Loucy (cell line): ENCODE data around the gene SPTLC3.

Source experiments
- H2AFZ ChIP-seq: fragments of 200-600 bp; sonication (generic); 2 replicates; pipeline ENCODE4 v1.6.0; 2016; ENCODE audit warnings: antibody characterized with exemption, mild to moderate bottlenecking, low read length, moderate library complexity
- H3F3A ChIP-seq: fragments of 200-600 bp; 2 replicates; pipeline ENCODE4 v1.6.0; 2016; ENCODE audit warnings: antibody characterized with exemption, low read depth, mild to moderate bottlenecking
- H3K27me3 ChIP-seq: fragments of 200-600 bp; sonication (generic); 2 replicates; pipeline ENCODE4 v1.6.1; 2014; ENCODE audit warnings: low read length, mild to moderate bottlenecking; ENCODE audit not compliant: insufficient read depth, poor library complexity, severe bottlenecking
- H3K36me3 ChIP-seq: fragments of 200-600 bp; sonication (generic); 2 replicates; pipeline ENCODE4 v1.6.1; 2016; ENCODE audit warnings: low read length; ENCODE audit not compliant: insufficient read depth
- H3K4me1 ChIP-seq: fragments of 200-600 bp; sonication (generic); 2 replicates; pipeline ENCODE4 v1.5.1; 2014; ENCODE audit warnings: low read length, mild to moderate bottlenecking; ENCODE audit not compliant: insufficient read depth, poor library complexity, severe bottlenecking
- H3K4me2 ChIP-seq: fragments of 200-600 bp; sonication (generic); 2 replicates; pipeline ENCODE4 v1.6.0; 2014; ENCODE audit warnings: antibody characterized with exemption, low read length, low read depth, mild to moderate bottlenecking; ENCODE audit not compliant: poor library complexity, severe bottlenecking
- H3K4me3 ChIP-seq: fragments of 200-600 bp; sonication (generic); 2 replicates; pipeline ENCODE4 v1.5.1; 2014; ENCODE audit warnings: low read length, mild to moderate bottlenecking, mixed read lengths; ENCODE audit not compliant: poor library complexity, severe bottlenecking
- H3K79me2 ChIP-seq: fragments of 200-600 bp; sonication (generic); 2 replicates; pipeline ENCODE4 v1.6.1; 2014; ENCODE audit warnings: low read length; ENCODE audit not compliant: insufficient read depth
- H3K9ac ChIP-seq: fragments of 200-600 bp; sonication (generic); 2 replicates; pipeline ENCODE4 v1.6.0; 2014; ENCODE audit warnings: mild to moderate bottlenecking, low read depth, low read length, moderate library complexity; ENCODE audit not compliant: poor library complexity, severe bottlenecking
- H3K9me2 ChIP-seq: fragments of 200-600 bp; sonication (generic); replicated peaks from 2 replicates; pipeline ENCODE4 v1.6.1; 2016; ENCODE audit warnings: low read depth, low read length, mixed read lengths
- H3K9me3 ChIP-seq: fragments of 200-600 bp; sonication (generic); 2 replicates; pipeline ENCODE4 v1.6.1; 2014; ENCODE audit warnings: mild to moderate bottlenecking, antibody characterized with exemption, low read length, low read depth; ENCODE audit not compliant: insufficient read depth
- H4K20me1 ChIP-seq: fragments of 200-600 bp; sonication (generic); 2 replicates; pipeline ENCODE4 v1.6.0; 2014; ENCODE audit warnings: antibody characterized with exemption, low read length, mild to moderate bottlenecking; ENCODE audit not compliant: insufficient read depth, poor library complexity, severe bottlenecking
- CTCF ChIP-seq: fragments of 200-600 bp; sonication (generic); conservative IDR thresholded peaks from 2 replicates; pipeline ENCODE4 v1.5.1; 2014; ENCODE audit warnings: mild to moderate bottlenecking, antibody characterized with exemption, low read length
- EZH2phosphoT487 ChIP-seq: fragments of 200-600 bp; IDR thresholded peaks from 2 replicates; pipeline ENCODE4 v1.6.1; 2018; ENCODE audit warnings: antibody characterized with exemption, mild to moderate bottlenecking, moderate library complexity, borderline replicate concordance

The SPTLC3 gene

DNA sequence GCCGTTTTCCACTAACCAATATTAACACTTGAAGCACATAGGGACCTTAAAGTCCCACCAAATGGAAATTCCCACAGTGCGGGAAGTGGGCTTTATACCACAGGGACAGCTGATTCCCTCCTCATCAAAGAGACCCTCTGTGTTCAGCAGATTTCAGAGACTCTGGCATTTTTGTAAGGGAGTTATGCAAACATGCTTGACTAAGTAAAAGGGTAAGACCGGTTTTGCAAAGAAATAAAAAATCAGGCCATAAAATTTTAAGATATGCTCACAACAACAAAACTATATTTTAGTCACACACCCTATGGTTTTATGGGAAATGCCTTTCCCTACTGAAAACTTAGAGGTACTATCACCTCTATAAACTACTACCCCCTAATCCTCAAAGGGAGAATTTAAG is 45.4 kb upstream of the SPTLC3 start:
- no peaks in the 10 kb centered on the region for H3K4me1 ChIP-seq
- no peaks in the 10 kb centered on the region for H3K9me2 ChIP-seq
- H2AFZ ChIP-seq = no peak overlapping the region
- H3K4me2 ChIP-seq = no peak overlapping the region
- H3K79me2 ChIP-seq = no peaks in the 10 kb centered on the region
- H3K4me3 ChIP-seq = no peak overlapping the region
- H4K20me1 ChIP-seq = no peaks in the 10 kb centered on the region
- no peaks in the 10 kb centered on the region for H3K36me3 ChIP-seq
- H3K27me3 ChIP-seq = no peaks in the 10 kb centered on the region
- no peaks in the 10 kb centered on the region for H3F3A ChIP-seq
- TF ChIP-seq EZH2phosphoT487 (no peak), CTCF (no peak)
- no peaks in the 10 kb centered on the region for H3K9me3 ChIP-seq
- no peak overlapping the region for H3K9ac ChIP-seq

DNA sequence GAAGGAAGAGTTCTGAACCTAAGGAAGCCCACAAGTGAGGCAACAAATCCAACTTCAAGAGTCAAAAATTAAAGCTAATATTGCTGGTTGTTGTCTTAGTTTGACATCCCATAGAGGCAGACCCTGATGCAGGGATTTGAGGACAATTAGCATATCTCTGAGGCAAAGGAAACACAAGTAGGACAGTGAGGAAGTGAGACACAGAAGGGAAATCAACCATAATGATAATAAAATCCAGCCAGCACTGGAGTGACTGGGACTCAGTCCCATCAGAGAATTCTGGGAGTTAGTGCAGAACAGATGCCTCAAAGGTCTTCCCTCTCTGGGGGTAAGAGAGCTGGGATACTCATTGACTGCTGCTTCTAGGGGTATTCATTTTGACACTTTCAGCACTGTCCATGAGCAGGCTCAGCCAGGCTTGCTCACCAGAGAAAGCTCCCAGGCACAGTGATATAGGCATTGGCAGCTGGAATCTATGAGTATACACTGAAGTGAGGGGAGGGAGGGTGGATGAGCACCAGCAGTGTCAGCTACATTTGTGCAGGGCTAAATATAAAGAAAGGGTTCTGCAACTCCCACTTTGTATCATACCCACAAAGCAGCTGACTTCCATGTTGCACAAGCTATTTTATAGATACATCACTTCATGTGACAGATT is 43.4 kb upstream of the SPTLC3 start:
- no peak overlapping the region for H3K4me2 ChIP-seq
- no peaks in the 10 kb centered on the region for H3K36me3 ChIP-seq
- H3K9ac ChIP-seq = no peak overlapping the region
- H3K4me3 ChIP-seq = no peak overlapping the region
- TF ChIP-seq EZH2phosphoT487 (no peak), CTCF (no peak)
- no peaks in the 10 kb centered on the region for H3K9me3 ChIP-seq
- no peaks in the 10 kb centered on the region for H3K79me2 ChIP-seq
- no peaks in the 10 kb centered on the region for H4K20me1 ChIP-seq
- H2AFZ ChIP-seq = no peak overlapping the region
- H3K27me3 ChIP-seq = no peaks in the 10 kb centered on the region
- H3F3A ChIP-seq = no peaks in the 10 kb centered on the region
- H3K9me2 ChIP-seq = no peaks in the 10 kb centered on the region
- no peaks in the 10 kb centered on the region for H3K4me1 ChIP-seq

- Histone ChIP-seq H3K9me2 (no peaks in the 10 kb centered on the region), H3K9me3 (no peaks in the 10 kb centered on the region), H2AFZ (no peak overlapping the region), H3K79me2 (no peaks in the 10 kb centered on the region), H3K36me3 (no peaks in the 10 kb centered on the region), H3K4me3 (no peak overlapping the region), H3K27me3 (no peaks in the 10 kb centered on the region), H3F3A (no peaks in the 10 kb centered on the region), H3K4me2 (no peak overlapping the region), H3K4me1 (no peaks in the 10 kb centered on the region), H3K9ac (no peak overlapping the region), H4K20me1 (no peaks in the 10 kb centered on the region)
- TF ChIP-seq EZH2phosphoT487 (no peak), CTCF (no peak)
Observed at GRCh38 chr20:12965870-12966251, 42.9 kb upstream of the SPTLC3 start.
